Pancreas (tissue), 10 donors: ENCODE measurements around the gene C6orf47. TPM values are rescaled to one million over a fixed set of nuclear protein-coding genes. Genes with fewer than 3 reads are reported as not detected.
A peak's percentile ranks its signal among the peaks of the same experiment; 100 is the strongest.

Source experiments
- ATAC-seq, 4 donors: fragments of 200-7000 bp; cut with Tn5 transposase; one replicate each; pipeline versions ENCODE4 v1.8.0 to v1.9.1; 2020; ENCODE audit warnings: mild to moderate bottlenecking in 4 of 4, moderate library complexity in 4 of 4
- DNase-seq, 6 donors: peaks; one replicate each; pipeline ENCODE4 v3.0.0-alpha.2; 2020
- FAIRE-seq: peaks from 2 replicates; lab custom pipeline; 2012; peaks lifted over from hg19 to GRCh38; lab: Jason Lieb, UNC
- H3K27ac ChIP-seq, 4 donors: fragments of 200-600 bp; sonication (generic); 1 replicate in 3 of 4; 2 replicates in 1 of 4; pipeline versions ENCODE4 v1.5.0 to v1.8.0; 2020
- H3K27me3 ChIP-seq, 4 donors: fragments of 200-600 bp; one replicate each; pipeline ENCODE4 v1.8.0; 2021
- H3K36me3 ChIP-seq, 3 donors: fragments of 200-600 bp; sonication (generic) in 1 of 3; one replicate each; pipeline versions ENCODE4 v1.5.0 to v1.8.0; 2020 to 2021
- H3K4me1 ChIP-seq, 3 donors: fragments of 200-600 bp; one replicate each; pipeline ENCODE4 v1.8.0; 2021
- H3K4me3 ChIP-seq, 4 donors: fragments of 200-600 bp; sonication (generic) in 2 of 4; one replicate each; pipeline versions ENCODE4 v1.5.0 to v1.8.0; 2020 to 2021
- H3K9me3 ChIP-seq, 4 donors: fragments of 200-600 bp; one replicate each; pipeline ENCODE4 v1.8.0; 2021
- CTCF ChIP-seq, 4 donors: fragments of 200-600 bp; sonication (generic) in 3 of 4; IDR thresholded peaks; one replicate each; pipeline versions ENCODE4 v1.5.0 to v1.8.0; 2021; ENCODE audit warnings: antibody characterized with exemption in 4 of 4
- WGBS, 2 donors: extraction: QIAGEN DNeasy Blood & Tissue Kit; methylation state at CpG; one replicate each; pipeline ENCODE4 v1.1.7; 2013; 5-methylcytosine and 5-hydroxymethylcytosine counted together
- intact Hi-C, 3 donors: fragments of 100-400 bp; cut with DNase I; formaldehyde crosslinking; loops; one replicate each; pipeline versions ENCODE4 v1.11.1 to v1.14.2; 2022
- polyA plus RNA-seq, 2 donors: library from polyadenylated mRNA; stranded (reverse); fragments of 200-250 nt; gene quantifications; one replicate each; pipeline ENCODE4 v1.2.3, GENCODE V29; 2013
- total RNA-seq, 6 donors: library from RNA; stranded (reverse); fragmentation: NEBNext Ultra II Directional in 4 of 6; extraction: Animal tissue kit (Norgen Biotek cat#: 25700) in 4 of 6; gene quantifications; one replicate each; pipeline versions ENCODE4 v1.2.1 to v1.2.4, GENCODE V29; 2021 to 2023
- donor health status: healthy with polysubstance abuse.
- donor health status: DM: no; HTN: no; CAD: no; lungs with moderate emphysema.
- donor health status: DM: no; HTN: no; CAD: no.
- donor health status: control.
- donor health status: control.
- donor health status: Bipolar disorder and iron deficiency.
- donor health status: DM: yes; HTN: yes; CAD: no.
- donor health status: DM: no; HTN: no; CAD: no.
- donor health status: DM: no; HTN: no; CAD: no.
- donor health status: DM: yes; HTN: yes; CAD: no.

Gene C6orf47
- total and polyA plus RNA-seq, 8 donors: 6.9 to 12.0 (median 9.5) TPM

- peaks cover 4 to 8% (median 6%) of the 10 kb centered on the region in 3 donors for H3K36me3 ChIP-seq
- no peak for FAIRE-seq
- intact Hi-C loops: no loop called here
- H3K9me3 ChIP-seq: no peaks in the 10 kb centered on the region
- TF ChIP-seq CTCF (IDR thresholded peaks at IDR 0.05): no peak
- no peak for DNase-seq
- H3K4me3 ChIP-seq: no peak overlapping the region
- no peak overlapping the region for H3K27ac ChIP-seq
- WGBS, 2 donors: 77 to 89% methylated on average over 4 of the region's 4 CpGs
- ATAC-seq: no peak
- H3K4me1 ChIP-seq: peaks cover 3 to 5% (median 3%) of the 10 kb centered on the region in 3 donors
- no peaks in the 10 kb centered on the region for H3K27me3 ChIP-seq
These were observed 15.8 kb upstream of the C6orf47 start for GRCh38 chr6:31676322-31676903.

- ATAC-seq (no peak), FAIRE-seq (no peak), DNase-seq (no peak)
- H3K4me1 ChIP-seq: peaks cover 0 to 10% (median 9%) of the 10 kb centered on the region in 3 donors
- H3K27ac ChIP-seq: no peak within 1 kb of the TSS
- peaks cover 7 to 51% (median 27%) of the 10 kb centered on the region in 3 donors for H3K36me3 ChIP-seq
- no peak within 1 kb of the TSS for H3K4me3 ChIP-seq
- intact Hi-C loops: no loop called here
- WGBS, 2 donors: 74 to 80% methylated on average over 8 of the region's 8 CpGs
- no peaks in the 10 kb centered on the region for H3K9me3 ChIP-seq
- no peak for TF ChIP-seq CTCF (IDR thresholded peaks at IDR 0.05)
- H3K27me3 ChIP-seq: no peaks in the 10 kb centered on the region
These were observed 9.1 kb upstream of the C6orf47 start, which contains the start of gene LY6G5B for GRCh38 chr6:31669676-31670075. LY6G5B (plus strand) TSS chr6:31669976; CDS start chr6:31670951, 975 bp downstream.

- H3K4me1 ChIP-seq: peaks cover 11 to 24% (median 23%) of the 10 kb centered on the region in 3 donors
- no peaks in the 10 kb centered on the region for H3K27me3 ChIP-seq
- peak overlapping the region; percentile 66 to 80 (median 74) for H3K4me3 ChIP-seq
- ATAC-seq (no peak), FAIRE-seq (no peak), DNase-seq (no peak)
- H3K27ac ChIP-seq: peak overlapping the region; percentile 25 to 80 (median 68)
- intact Hi-C loops: no loop called here
- no peaks in the 10 kb centered on the region for H3K9me3 ChIP-seq
- peaks cover 4 to 43% (median 21%) of the 10 kb centered on the region in 3 donors for H3K36me3 ChIP-seq
- 3% methylated on average over 15 of the region's 15 CpGs for WGBS, 2 donors
- no peak for TF ChIP-seq CTCF (IDR thresholded peaks at IDR 0.05)
These were observed 5.9 kb upstream of the C6orf47 start for GRCh38 chr6:31666337-31666965.

GRCh38 chr6:31665501-31666336 lies 5.1 kb upstream of the C6orf47 start, which contains the start of gene CSNK2B:
CSNK2B (plus strand) TSS chr6:31666080; CDS start chr6:31666832, 752 bp downstream.
- no peak for FAIRE-seq
- H3K9me3 ChIP-seq: no peaks in the 10 kb centered on the region
- ATAC-seq: peak; percentile 90 to 94 (median 91)
- H3K4me3 ChIP-seq: peak within 1 kb of the TSS; percentile 66 to 80 (median 74)
- H3K27me3 ChIP-seq: no peaks in the 10 kb centered on the region
- TF ChIP-seq CTCF (IDR thresholded peaks at IDR 0.05): no peak
- peaks cover 2 to 37% (median 15%) of the 10 kb centered on the region in 3 donors for H3K36me3 ChIP-seq
- peak; percentile 93 to 99 (median 97) for DNase-seq
- intact Hi-C loops: no loop called here
- 0 to 1% methylated on average over 63 of the region's 63 CpGs for WGBS, 2 donors
- peaks cover 11 to 24% (median 23%) of the 10 kb centered on the region in 3 donors for H3K4me1 ChIP-seq
- H3K27ac ChIP-seq: peak within 1 kb of the TSS; percentile 71 to 90 (median 78)
